ENCODE measurements around the gene RBP3.

- TF ChIP-seq POLR2AphosphoS5 (IDR thresholded peaks at IDR 0.05; ENCODE audit: borderline replicate concordance, low read depth, low read length) = no peak
- no peak for TF ChIP-seq EZH2 (IDR thresholded peaks at IDR 0.05)
- TF ChIP-seq FOXP2 (optimal IDR thresholded peaks at IDR 0.05; ENCODE audit: control extremely low read depth, extremely low read length, insufficient read depth) = no peak
These were observed 23.7 kb downstream of the RBP3 start for GRCh38 chr10:47371629-47372485.

Data from SK-N-MC (cell line).